Tongue (tissue), 2 donors: ENCODE measurements around the gene RDH13. TPM values are rescaled to one million over a fixed set of nuclear protein-coding genes. Genes with fewer than 3 reads are reported as not detected.
"Not testable (repeated sequence)": the region's sequence is repeated elsewhere in the genome, so short reads cannot be mapped to it uniquely, and the experiment has no call there.

Source experiments
- DNase-seq: peaks from one replicate; pipeline ENCODE4 v3.0.0-alpha.2; 2015
- total RNA-seq: library from RNA; depleted of rRNA; stranded (reverse); fragments of >200 nt; gene quantifications from one replicate; pipeline ENCODE4 v1.2.3, GENCODE V29; 2014

RDH13 gene
- total RNA-seq, 1 donor from 2014 or later = 36.2 TPM

DNA sequence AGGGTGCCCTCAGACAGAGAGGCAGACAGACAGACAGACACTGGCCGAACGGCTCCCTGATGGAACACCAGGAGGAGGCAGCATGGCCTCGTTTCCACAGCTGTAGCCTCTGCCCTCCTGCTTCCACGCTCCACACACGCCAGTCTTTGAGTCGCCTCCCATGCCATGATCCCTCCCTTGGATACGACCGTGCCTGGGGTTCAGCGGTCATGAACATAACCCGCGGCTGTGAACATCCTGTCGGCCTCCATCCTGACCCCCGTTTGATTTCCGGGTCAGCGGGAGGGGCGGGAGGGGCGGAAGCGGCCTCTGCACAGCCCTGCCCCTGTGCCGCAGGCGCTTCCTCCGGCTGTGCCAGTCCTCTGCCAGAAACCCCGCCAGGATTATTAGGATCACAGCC is 48.2 kb downstream of the RDH13 start:
- DNase-seq = no peak

DNA sequence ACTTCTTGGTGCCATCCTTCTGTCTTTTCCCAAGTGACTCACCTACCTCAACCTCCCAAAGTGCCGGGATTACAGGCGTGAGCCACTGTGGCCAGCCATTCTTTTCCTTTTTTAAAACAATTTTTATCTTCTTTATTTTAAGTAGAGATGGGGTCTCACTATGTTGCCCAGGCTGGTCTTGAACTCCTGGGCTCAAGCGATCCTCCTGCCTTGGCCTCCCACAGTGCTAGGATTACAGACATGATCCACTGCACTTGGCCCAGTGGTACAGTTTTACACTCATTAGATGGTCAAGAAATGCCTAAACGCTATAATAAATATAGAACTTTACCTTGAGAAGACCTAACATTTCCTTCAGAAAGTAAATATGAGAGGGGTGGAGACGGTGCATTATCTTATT is 49.4 kb downstream of the RDH13 start:
- DNase-seq = no peak

DNA sequence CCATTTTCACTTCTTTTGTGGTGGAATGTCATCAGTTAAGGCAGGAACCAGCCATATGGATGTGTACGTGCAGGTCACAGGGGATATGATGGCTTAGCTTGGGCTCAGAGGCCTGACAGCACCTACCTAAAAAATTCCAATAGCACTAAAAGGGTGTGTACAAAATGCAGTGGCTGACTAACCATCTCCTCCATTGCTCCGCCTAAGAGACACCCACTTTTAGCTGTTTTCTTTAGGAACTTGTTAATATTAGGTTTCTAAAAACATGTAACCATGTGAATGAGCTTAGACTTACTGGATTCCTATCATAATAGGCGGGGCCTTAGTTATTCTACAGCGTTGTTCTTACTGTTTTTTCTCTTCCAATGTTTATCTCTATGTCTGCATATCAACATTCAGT is 50.6 kb downstream of the RDH13 start:
- no peak for DNase-seq

DNA sequence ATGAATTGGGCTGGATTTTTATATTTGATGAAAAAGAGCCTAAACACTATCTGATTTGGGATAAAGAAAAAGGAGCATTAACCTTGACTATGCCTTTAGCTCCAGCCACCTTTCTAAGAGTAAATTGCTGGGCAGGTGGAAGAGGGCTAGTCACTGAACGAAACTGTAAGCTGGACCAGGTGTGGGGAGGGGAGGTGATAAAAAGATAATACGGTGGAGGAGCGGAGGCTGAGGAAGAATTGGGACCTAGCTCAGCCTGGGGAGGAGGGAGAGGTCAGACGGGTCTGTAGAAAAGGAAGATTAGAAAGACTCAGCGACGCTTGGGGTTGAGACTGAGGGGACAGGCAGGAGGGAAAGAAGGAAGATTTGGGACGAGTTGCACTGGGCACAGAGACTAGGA is 52.4 kb downstream of the RDH13 start:
- not testable (repeated sequence) for DNase-seq

DNA sequence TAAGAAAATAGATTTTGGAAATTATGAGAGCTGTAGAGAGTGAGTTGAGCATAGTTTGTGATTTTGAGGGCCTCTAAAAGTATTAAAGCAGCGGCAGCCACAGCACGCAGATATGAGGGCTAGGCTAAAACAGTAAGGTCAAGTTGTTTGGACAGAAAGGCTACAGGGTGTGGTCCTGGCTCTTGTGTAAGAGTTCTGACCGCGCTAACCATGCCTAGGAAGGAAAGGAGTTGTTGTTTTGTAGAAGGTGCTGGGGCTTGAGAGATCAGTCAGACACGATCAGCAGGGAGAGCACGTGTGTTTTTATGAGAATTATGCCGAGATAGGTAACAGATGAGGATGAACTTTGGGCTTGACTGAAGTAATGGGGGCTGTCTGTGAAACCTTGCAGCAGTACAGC is 54.2 kb downstream of the RDH13 start:
- DNase-seq = not testable (repeated sequence)

DNA sequence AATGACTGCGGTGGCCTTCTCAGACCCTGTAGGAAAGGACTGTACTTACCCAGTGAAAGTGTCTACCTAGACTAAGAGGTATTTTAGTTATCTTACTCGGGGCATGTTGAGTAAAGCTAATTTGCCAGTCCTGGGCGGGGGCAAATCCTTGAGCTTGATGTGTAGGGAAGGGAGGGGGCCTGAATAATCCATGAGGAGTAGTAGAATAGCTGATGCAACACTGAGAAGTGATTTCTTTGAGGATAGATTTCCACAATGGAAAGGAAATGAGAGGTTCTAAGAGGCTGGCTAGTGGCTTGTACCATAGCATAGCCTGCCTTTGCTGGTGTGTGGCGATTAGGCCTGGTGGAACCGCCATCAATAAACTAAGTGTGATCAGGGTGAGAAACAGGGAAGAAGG is 54.8 kb downstream of the RDH13 start:
- not testable (repeated sequence) for DNase-seq

DNA sequence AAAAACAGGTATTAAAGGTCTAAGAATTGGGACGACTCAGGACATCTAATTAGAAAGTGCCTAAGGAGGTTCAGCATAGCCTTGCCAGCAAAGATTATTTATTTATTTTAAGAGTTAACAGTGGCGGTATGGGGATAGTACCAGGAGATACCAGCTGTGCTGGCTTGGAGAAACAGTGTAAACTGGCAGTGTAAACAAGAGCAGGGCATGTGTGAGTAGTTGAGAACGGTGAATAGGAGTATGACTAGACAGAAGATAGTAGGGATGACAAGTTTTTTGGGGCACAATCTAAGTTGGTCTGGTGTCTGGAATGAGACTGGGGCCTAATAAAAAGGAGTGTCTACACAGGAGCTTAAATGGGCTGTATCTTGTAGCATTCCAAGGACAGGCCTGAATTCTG is 55.4 kb downstream of the RDH13 start:
- DNase-seq = not testable (repeated sequence)

DNA sequence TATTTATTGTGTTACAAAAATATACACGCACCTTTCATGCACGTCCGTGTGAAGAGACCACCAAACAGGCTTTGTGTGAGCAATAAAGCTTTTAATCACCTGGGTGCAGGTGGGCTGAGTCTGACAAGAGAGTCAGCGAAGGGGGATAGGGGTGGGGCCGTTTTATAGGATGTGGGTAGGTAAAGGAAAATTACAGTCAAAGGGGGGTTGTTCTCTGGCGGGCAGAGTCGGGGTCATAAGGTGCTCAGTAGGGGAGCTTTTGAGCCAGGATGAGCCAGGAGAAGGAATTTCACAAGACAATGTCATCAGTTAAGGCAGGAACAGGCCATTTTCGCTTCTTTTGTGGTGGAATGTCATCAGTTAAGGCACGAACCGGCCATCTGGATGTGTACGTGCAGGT is 56.2 kb downstream of the RDH13 start:
- not testable (repeated sequence) for DNase-seq

DNA sequence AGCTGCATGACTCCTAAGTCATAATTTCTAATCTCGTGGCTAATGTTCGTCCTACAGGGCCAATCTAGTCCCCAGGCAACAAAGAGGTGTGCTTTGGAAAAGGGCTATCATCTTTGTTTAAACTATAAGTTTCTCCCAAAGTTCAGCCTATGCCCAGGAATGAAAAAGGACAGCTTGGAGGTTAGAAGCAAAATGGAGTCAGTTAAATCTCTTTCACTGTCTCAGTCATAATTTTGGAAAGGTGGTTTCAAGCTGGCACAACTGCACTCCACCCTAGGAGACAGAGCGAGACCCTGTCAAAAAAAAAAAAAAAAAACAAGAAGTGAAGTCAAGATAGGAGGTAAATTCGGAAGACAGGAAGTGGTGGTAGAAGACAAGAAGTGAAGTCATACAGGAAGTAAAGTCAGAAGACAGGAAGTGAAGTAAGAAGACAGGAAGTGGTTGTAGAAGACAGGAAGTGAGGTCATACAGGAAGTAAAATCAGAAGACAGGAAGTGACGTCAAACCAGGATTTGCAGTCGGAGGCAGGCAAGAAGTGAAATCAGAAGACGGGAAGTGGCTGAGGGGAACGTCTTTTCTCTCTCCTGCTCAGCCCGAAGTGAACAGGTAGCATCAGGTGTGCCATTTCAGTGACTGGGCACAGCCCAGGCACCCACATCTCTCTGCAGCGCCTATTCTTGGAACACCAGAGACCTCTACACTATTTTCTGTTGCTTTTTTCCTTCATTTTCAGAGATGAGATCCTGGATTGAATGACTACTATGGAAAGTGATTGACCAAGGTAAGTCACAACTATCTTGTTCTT is 57.1 kb downstream of the RDH13 start:
- peak; percentile 42 for DNase-seq

DNA sequence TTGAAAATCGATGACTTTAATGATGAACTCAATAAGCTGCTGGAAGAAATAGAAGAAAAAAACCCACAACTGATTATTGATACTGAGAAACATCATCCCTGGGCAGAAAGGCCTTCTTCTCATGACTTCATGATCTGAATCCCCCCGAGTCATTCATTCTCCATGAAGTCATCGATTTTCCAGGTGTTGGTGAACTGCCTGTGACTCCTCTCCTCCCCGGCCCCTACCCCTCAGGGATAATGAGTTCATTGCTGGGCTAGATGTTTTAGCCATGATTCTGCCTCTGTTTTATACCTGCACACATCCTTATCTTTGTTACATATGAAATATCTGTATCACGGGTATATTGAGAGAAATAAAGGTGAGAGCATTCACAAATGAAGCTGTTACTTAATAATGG is 62.2 kb downstream of the RDH13 start:
- DNase-seq = no peak

DNA sequence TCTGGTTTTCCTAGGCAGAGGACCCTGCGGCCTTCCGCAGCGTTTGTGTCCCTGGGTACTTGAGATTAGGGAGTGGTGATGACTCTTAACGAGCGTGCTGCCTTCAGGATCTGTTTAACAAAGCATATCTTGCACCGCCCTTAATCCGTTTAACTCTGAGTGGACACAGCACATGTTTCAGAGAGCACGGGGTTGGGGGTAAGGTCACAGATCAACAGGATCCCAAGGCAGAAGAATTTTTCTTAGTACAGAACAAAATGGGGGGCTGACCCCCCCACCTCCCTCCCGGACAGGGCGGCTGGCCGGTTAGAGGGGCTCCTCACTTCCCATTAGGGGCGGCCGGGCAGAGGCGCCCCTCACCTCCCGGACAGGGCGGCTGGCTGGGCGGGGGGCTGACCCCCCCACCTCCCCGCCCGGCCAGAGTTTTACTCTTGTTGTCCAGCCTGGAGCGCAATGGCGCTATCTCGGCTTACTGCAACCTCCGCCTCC is 64.2 kb downstream of the RDH13 start:
- not testable (repeated sequence) for DNase-seq

DNA sequence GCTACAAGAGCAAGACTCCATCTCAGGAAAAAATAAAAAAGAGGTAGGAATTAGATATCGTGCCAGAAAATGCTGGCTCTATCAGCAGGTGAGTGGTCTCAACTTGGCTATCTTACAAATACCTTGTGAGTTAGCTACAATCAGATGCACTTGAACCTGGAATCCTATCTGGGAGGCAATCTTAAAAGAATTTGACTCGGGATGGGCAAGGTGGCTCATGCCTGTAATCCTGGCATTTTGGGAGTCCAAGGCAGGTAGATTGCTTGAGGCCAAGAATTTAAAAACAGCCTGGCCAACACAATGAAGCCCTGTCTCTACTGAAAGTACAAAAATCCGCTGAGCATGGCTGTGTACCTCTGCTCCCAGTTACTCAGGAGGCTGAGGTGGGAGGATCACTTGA is 67.4 kb downstream of the RDH13 start:
- no peak for DNase-seq

Other genes starting within 250 kb of the RDH13 start
- not detected for gene KIR3DL1, start 246.7 kb downstream of the RDH13 start, total RNA-seq
- gene KIR2DS4, start 230.5 kb downstream of the RDH13 start, total RNA-seq = not detected
- not detected for gene KIR3DL2, start 212.7 kb downstream of the RDH13 start, total RNA-seq
- 2.6 TPM for gene FCAR, start 188.9 kb downstream of the RDH13 start, total RNA-seq
- gene NCR1, start 157.0 kb downstream of the RDH13 start, total RNA-seq = not detected
- gene NLRP7, start 115.6 kb downstream of the RDH13 start, total RNA-seq = not detected
- gene NLRP2, start 96.8 kb downstream of the RDH13 start, total RNA-seq = 7.3 TPM
- 0.21 TPM for gene GP6, start 24.9 kb downstream of the RDH13 start, total RNA-seq
- 76.8 TPM for gene EPS8L1, start 12.7 kb upstream of the RDH13 start, total RNA-seq
- 48.4 TPM for gene PPP1R12C, start 54.5 kb upstream of the RDH13 start, total RNA-seq
- gene TNNT1, start 86.1 kb upstream of the RDH13 start, total RNA-seq = 338 TPM
- 1.7 TPM for gene TNNI3, start 94.6 kb upstream of the RDH13 start, total RNA-seq
- 0.51 TPM for gene DNAAF3, start 103.5 kb upstream of the RDH13 start, total RNA-seq
- gene SYT5, start 117.1 kb upstream of the RDH13 start, total RNA-seq = not detected
- gene PTPRH, start 146.4 kb upstream of the RDH13 start, total RNA-seq = 3.9 TPM
- 0.72 TPM for gene TMEM86B, start 165.6 kb upstream of the RDH13 start, total RNA-seq
- 33.4 TPM for gene PPP6R1, start 195.9 kb upstream of the RDH13 start, total RNA-seq
- 27.5 TPM for gene HSPBP1, start 217.0 kb upstream of the RDH13 start, total RNA-seq
- 5.0 TPM for gene BRSK1, start 220.8 kb upstream of the RDH13 start, total RNA-seq